ENCODE results near the gene GMDS.

GMDS gene

GRCh38 chr6:1827984-1828793 is 417.2 kb downstream of the GMDS start:
- H3K36me3 ChIP-seq (ENCODE audit: control insufficient read depth in 4 of 4, insufficient read depth in 4 of 4, low read length in 3 of 4) = peaks cover 0 to 5% (median 0%) of the 10 kb centered on the region in 4 experiments
- H3K4me1 ChIP-seq (ENCODE audit: control extremely low read depth in 1 of 4, control insufficient read depth in 4 of 4, insufficient read depth in 4 of 4, low read length in 3 of 4) = peaks cover 0 to 11% (median 6%) of the 10 kb centered on the region in 4 experiments
- H3K27me3 ChIP-seq (replicated peaks in 2 of 5; ENCODE audit: control insufficient read depth in 4 of 5, insufficient read depth in 5 of 5, low read length in 4 of 5) = no peaks in the 10 kb centered on the region
- WGBS (ENCODE audit: insufficient coverage) = 40% methylated on average over 1 of the region's 1 CpG
- peak in 2 of 3 donors; percentile 6 to 12 for DNase-seq
- H3K9me3 ChIP-seq (ENCODE audit: control extremely low read depth in 1 of 5, control insufficient read depth in 4 of 5, insufficient read depth in 2 of 5, low read depth in 1 of 5, low read length in 4 of 5) = peaks cover 2 to 28% (median 9%) of the 10 kb centered on the region in 5 experiments
- ChIA-PET POLR2A (no interaction called here), CTCF (no interaction called here)
- H3K4me3 ChIP-seq (ENCODE audit: control insufficient read depth in 1 of 7, extremely low read depth in 1 of 7, insufficient read depth in 4 of 7, low read depth in 2 of 7, low read length in 6 of 7) = no peak overlapping the region
- H3K27ac ChIP-seq (ENCODE audit: insufficient read depth in 1 of 2, low read depth in 1 of 2, low read length in 2 of 2, poor library complexity in 1 of 2, severe bottlenecking in 2 of 2) = no peak overlapping the region

- no CpG with 5 or more reads among the region's 5 CpGs for WGBS (ENCODE audit: insufficient coverage)
- ChIA-PET CTCF (no interaction called here), POLR2A (no interaction called here)
- Histone ChIP-seq H3K4me3 (ENCODE audit: control insufficient read depth in 1 of 7, extremely low read depth in 1 of 7, insufficient read depth in 4 of 7, low read depth in 2 of 7, low read length in 6 of 7) (no peak overlapping the region), H3K4me1 (ENCODE audit: control extremely low read depth in 1 of 4, control insufficient read depth in 4 of 4, insufficient read depth in 4 of 4, low read length in 3 of 4) (no peaks in the 10 kb centered on the region), H3K36me3 (ENCODE audit: control insufficient read depth in 4 of 4, insufficient read depth in 4 of 4, low read length in 3 of 4) (peaks cover 0 to 5% (median 0%) of the 10 kb centered on the region in 4 experiments), H3K9me3 (ENCODE audit: control extremely low read depth in 1 of 5, control insufficient read depth in 4 of 5, insufficient read depth in 2 of 5, low read depth in 1 of 5, low read length in 4 of 5) (peaks cover 2 to 28% (median 9%) of the 10 kb centered on the region in 5 experiments), H3K27me3 (replicated peaks in 2 of 5; ENCODE audit: control insufficient read depth in 4 of 5, insufficient read depth in 5 of 5, low read length in 4 of 5) (no peaks in the 10 kb centered on the region), H3K27ac (ENCODE audit: insufficient read depth in 1 of 2, low read depth in 1 of 2, low read length in 2 of 2, poor library complexity in 1 of 2, severe bottlenecking in 2 of 2) (no peak overlapping the region)
- no peak for DNase-seq
These were observed 419.5 kb downstream of the GMDS start for GRCh38 chr6:1825926-1826325.

GRCh38 chr6:1825277-1825676 is 420.1 kb downstream of the GMDS start:
- Histone ChIP-seq H3K27me3 (replicated peaks in 2 of 5; ENCODE audit: control insufficient read depth in 4 of 5, insufficient read depth in 5 of 5, low read length in 4 of 5) (no peaks in the 10 kb centered on the region), H3K4me1 (ENCODE audit: control extremely low read depth in 1 of 4, control insufficient read depth in 4 of 4, insufficient read depth in 4 of 4, low read length in 3 of 4) (no peaks in the 10 kb centered on the region), H3K4me3 (ENCODE audit: control insufficient read depth in 1 of 7, extremely low read depth in 1 of 7, insufficient read depth in 4 of 7, low read depth in 2 of 7, low read length in 6 of 7) (no peak overlapping the region), H3K36me3 (ENCODE audit: control insufficient read depth in 4 of 4, insufficient read depth in 4 of 4, low read length in 3 of 4) (peaks cover 0 to 5% (median 0%) of the 10 kb centered on the region in 4 experiments), H3K9me3 (ENCODE audit: control extremely low read depth in 1 of 5, control insufficient read depth in 4 of 5, insufficient read depth in 2 of 5, low read depth in 1 of 5, low read length in 4 of 5) (peaks cover 2 to 26% (median 8%) of the 10 kb centered on the region in 5 experiments), H3K27ac (ENCODE audit: insufficient read depth in 1 of 2, low read depth in 1 of 2, low read length in 2 of 2, poor library complexity in 1 of 2, severe bottlenecking in 2 of 2) (no peak overlapping the region)
- peak in 2 of 3 donors; percentile 27 to 48 for DNase-seq
- POLR2A ChIA-PET = no interaction called here
- WGBS (ENCODE audit: insufficient coverage) = 0% methylated on average over 1 of the region's 1 CpG
- CTCF ChIA-PET = interaction anchor here (1.0 kb wide), 1 partner anchor 11 kb away, joined by 4 read pairs; no protein-coding TSS in a partner anchor

- CTCF ChIA-PET = interaction anchor here (0.6 kb wide), 1 partner anchor 563 kb away, joined by 3 read pairs; no protein-coding TSS in a partner anchor
- no peak for DNase-seq
These were observed 423.8 kb downstream of the GMDS start for GRCh38 chr6:1821513-1822183.

GRCh38 chr6:1821164-1821512 is 424.3 kb downstream of the GMDS start:
- DNase-seq = no peak
- no peaks in the 10 kb centered on the region for H3K4me1 ChIP-seq (ENCODE audit: control extremely low read depth in 1 of 4, control insufficient read depth in 4 of 4, insufficient read depth in 4 of 4, low read length in 3 of 4)
- H3K4me3 ChIP-seq (ENCODE audit: control insufficient read depth in 1 of 7, extremely low read depth in 1 of 7, insufficient read depth in 4 of 7, low read depth in 2 of 7, low read length in 6 of 7) = no peak overlapping the region
- WGBS (ENCODE audit: insufficient coverage) = 100% methylated on average over 9 of the region's 11 CpGs
- no peaks in the 10 kb centered on the region for H3K27me3 ChIP-seq (replicated peaks in 2 of 5; ENCODE audit: control insufficient read depth in 4 of 5, insufficient read depth in 5 of 5, low read length in 4 of 5)
- ChIA-PET POLR2A (interaction anchor here (1.1 to 1.5 kb wide), 2 partner anchors 8 to 12 kb away, joined by 3 read pairs; no protein-coding TSS in a partner anchor), CTCF (no interaction called here)
- no peak overlapping the region for H3K27ac ChIP-seq (ENCODE audit: insufficient read depth in 1 of 2, low read depth in 1 of 2, low read length in 2 of 2, poor library complexity in 1 of 2, severe bottlenecking in 2 of 2)
- H3K9me3 ChIP-seq (ENCODE audit: control extremely low read depth in 1 of 5, control insufficient read depth in 4 of 5, insufficient read depth in 2 of 5, low read depth in 1 of 5, low read length in 4 of 5) = no peaks in the 10 kb centered on the region
- no peaks in the 10 kb centered on the region for H3K36me3 ChIP-seq (ENCODE audit: control insufficient read depth in 4 of 4, insufficient read depth in 4 of 4, low read length in 3 of 4)

More at GRCh38 chr6:1821513-1822183, 423.8 kb downstream of the GMDS start:
- no peaks in the 10 kb centered on the region for H3K27me3 ChIP-seq (replicated peaks in 2 of 5; ENCODE audit: control insufficient read depth in 4 of 5, insufficient read depth in 5 of 5, low read length in 4 of 5)
- 85% methylated on average over 7 of the region's 11 CpGs for WGBS (ENCODE audit: insufficient coverage)
- H3K9me3 ChIP-seq (ENCODE audit: control extremely low read depth in 1 of 5, control insufficient read depth in 4 of 5, insufficient read depth in 2 of 5, low read depth in 1 of 5, low read length in 4 of 5) = no peaks in the 10 kb centered on the region
- H3K4me3 ChIP-seq (ENCODE audit: control insufficient read depth in 1 of 7, extremely low read depth in 1 of 7, insufficient read depth in 4 of 7, low read depth in 2 of 7, low read length in 6 of 7) = no peak overlapping the region
- no peaks in the 10 kb centered on the region for H3K4me1 ChIP-seq (ENCODE audit: control extremely low read depth in 1 of 4, control insufficient read depth in 4 of 4, insufficient read depth in 4 of 4, low read length in 3 of 4)
- no peak overlapping the region for H3K27ac ChIP-seq (ENCODE audit: insufficient read depth in 1 of 2, low read depth in 1 of 2, low read length in 2 of 2, poor library complexity in 1 of 2, severe bottlenecking in 2 of 2)
- POLR2A ChIA-PET = interaction anchor here (1.1 to 1.5 kb wide), 2 partner anchors 9 to 12 kb away, joined by 3 read pairs; no protein-coding TSS in a partner anchor
- peaks cover 0 to under 1% (median 0%) of the 10 kb centered on the region in 4 experiments for H3K36me3 ChIP-seq (ENCODE audit: control insufficient read depth in 4 of 4, insufficient read depth in 4 of 4, low read length in 3 of 4)

- H3K36me3 ChIP-seq (ENCODE audit: control insufficient read depth in 4 of 4, insufficient read depth in 4 of 4, low read length in 3 of 4) = no peaks in the 10 kb centered on the region
- H3K27me3 ChIP-seq (replicated peaks in 2 of 5; ENCODE audit: control insufficient read depth in 4 of 5, insufficient read depth in 5 of 5, low read length in 4 of 5) = no peaks in the 10 kb centered on the region
- no CpG with 5 or more reads among the region's 1 CpG for WGBS (ENCODE audit: insufficient coverage)
- DNase-seq = no peak
- H3K27ac ChIP-seq (ENCODE audit: insufficient read depth in 1 of 2, low read depth in 1 of 2, low read length in 2 of 2, poor library complexity in 1 of 2, severe bottlenecking in 2 of 2) = no peak overlapping the region
- no peak overlapping the region for H3K4me3 ChIP-seq (ENCODE audit: control insufficient read depth in 1 of 7, extremely low read depth in 1 of 7, insufficient read depth in 4 of 7, low read depth in 2 of 7, low read length in 6 of 7)
- POLR2A ChIA-PET = interaction anchor here (1.1 to 1.5 kb wide), 2 partner anchors 8 to 11 kb away, joined by 3 read pairs; no protein-coding TSS in a partner anchor
- no peaks in the 10 kb centered on the region for H3K9me3 ChIP-seq (ENCODE audit: control extremely low read depth in 1 of 5, control insufficient read depth in 4 of 5, insufficient read depth in 2 of 5, low read depth in 1 of 5, low read length in 4 of 5)
- no peaks in the 10 kb centered on the region for H3K4me1 ChIP-seq (ENCODE audit: control extremely low read depth in 1 of 4, control insufficient read depth in 4 of 4, insufficient read depth in 4 of 4, low read length in 3 of 4)
- CTCF ChIA-PET = no interaction called here
These were observed 424.7 kb downstream of the GMDS start for GRCh38 chr6:1820714-1821113.

- POLR2A ChIA-PET = no interaction called here
- CTCF ChIA-PET = no interaction called here
- WGBS (ENCODE audit: insufficient coverage) = no CpG with 5 or more reads among the region's 1 CpG
These were observed 425.2 kb downstream of the GMDS start for GRCh38 chr6:1820165-1820564.

More at GRCh38 chr6:1820165-1820564, 425.2 kb downstream of the GMDS start:
- no peaks in the 10 kb centered on the region for H3K4me1 ChIP-seq (ENCODE audit: control extremely low read depth in 1 of 4, control insufficient read depth in 4 of 4, insufficient read depth in 4 of 4, low read length in 3 of 4)
- no peak for DNase-seq
- no peaks in the 10 kb centered on the region for H3K27me3 ChIP-seq (replicated peaks in 2 of 5; ENCODE audit: control insufficient read depth in 4 of 5, insufficient read depth in 5 of 5, low read length in 4 of 5)
- H3K36me3 ChIP-seq (ENCODE audit: control insufficient read depth in 4 of 4, insufficient read depth in 4 of 4, low read length in 3 of 4) = no peaks in the 10 kb centered on the region
- H3K27ac ChIP-seq (ENCODE audit: insufficient read depth in 1 of 2, low read depth in 1 of 2, low read length in 2 of 2, poor library complexity in 1 of 2, severe bottlenecking in 2 of 2) = no peak overlapping the region
- no peaks in the 10 kb centered on the region for H3K9me3 ChIP-seq (ENCODE audit: control extremely low read depth in 1 of 5, control insufficient read depth in 4 of 5, insufficient read depth in 2 of 5, low read depth in 1 of 5, low read length in 4 of 5)
- no peak overlapping the region for H3K4me3 ChIP-seq (ENCODE audit: control insufficient read depth in 1 of 7, extremely low read depth in 1 of 7, insufficient read depth in 4 of 7, low read depth in 2 of 7, low read length in 6 of 7)

Measured in common myeloid progenitor, CD34-positive (primary cell).